Left ventricle myocardium superior (tissue), 1 donor: Measurements from ENCODE around the gene BCAS3. TPM values are rescaled to one million over a fixed set of nuclear protein-coding genes. Genes with fewer than 3 reads are reported as not detected.

Experiments
- ATAC-seq: fragments of 200-7000 bp; cut with Tn5 transposase; one replicate; pipeline ENCODE4 v1.9.1; 2020; ENCODE audit warnings: mild to moderate bottlenecking, moderate library complexity
- DNase-seq: peaks from one replicate; pipeline ENCODE4 v3.0.0-alpha.2; 2020
- intact Hi-C: fragments of 100-400 bp; cut with micrococcal nuclease; formaldehyde crosslinking; loops from one replicate; pipeline ENCODE4 v1.11.0; 2022
- total RNA-seq: library from RNA; stranded (reverse); fragmentation: NEBNext Ultra II Directional; extraction: Animal tissue kit (Norgen Biotek cat#: 25700); gene quantifications from one replicate; pipeline ENCODE4 v1.2.1, GENCODE V29; 2021
- donor health status: DM: no; HTN: yes; CAD: no; lungs with severe emphysema.

Gene BCAS3
- total RNA-seq, 1 donor from 2014 or later: 15.9 TPM

DNA sequence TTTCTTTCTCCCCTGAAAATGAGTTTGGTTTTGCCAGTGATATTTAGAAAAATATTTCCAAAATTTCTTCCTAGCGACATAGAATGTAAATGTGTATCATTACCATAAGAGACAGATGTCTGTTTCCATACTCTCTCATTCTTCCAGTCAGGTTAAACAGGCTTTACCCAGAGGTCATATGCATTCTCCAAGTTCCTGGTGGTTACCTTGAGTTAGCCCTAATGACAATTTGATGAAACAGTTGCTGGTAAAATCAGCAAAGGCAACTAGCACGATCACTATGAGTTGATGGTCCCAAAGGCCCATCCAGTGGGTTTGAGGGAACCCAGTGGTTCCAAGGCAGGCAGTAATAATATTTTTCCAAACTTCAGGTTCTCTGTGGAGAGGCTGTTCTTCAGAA, 618.4 kb downstream of the BCAS3 start:
- DNase-seq: no peak
- intact Hi-C loops: no loop called here
- ATAC-seq: no peak

DNA sequence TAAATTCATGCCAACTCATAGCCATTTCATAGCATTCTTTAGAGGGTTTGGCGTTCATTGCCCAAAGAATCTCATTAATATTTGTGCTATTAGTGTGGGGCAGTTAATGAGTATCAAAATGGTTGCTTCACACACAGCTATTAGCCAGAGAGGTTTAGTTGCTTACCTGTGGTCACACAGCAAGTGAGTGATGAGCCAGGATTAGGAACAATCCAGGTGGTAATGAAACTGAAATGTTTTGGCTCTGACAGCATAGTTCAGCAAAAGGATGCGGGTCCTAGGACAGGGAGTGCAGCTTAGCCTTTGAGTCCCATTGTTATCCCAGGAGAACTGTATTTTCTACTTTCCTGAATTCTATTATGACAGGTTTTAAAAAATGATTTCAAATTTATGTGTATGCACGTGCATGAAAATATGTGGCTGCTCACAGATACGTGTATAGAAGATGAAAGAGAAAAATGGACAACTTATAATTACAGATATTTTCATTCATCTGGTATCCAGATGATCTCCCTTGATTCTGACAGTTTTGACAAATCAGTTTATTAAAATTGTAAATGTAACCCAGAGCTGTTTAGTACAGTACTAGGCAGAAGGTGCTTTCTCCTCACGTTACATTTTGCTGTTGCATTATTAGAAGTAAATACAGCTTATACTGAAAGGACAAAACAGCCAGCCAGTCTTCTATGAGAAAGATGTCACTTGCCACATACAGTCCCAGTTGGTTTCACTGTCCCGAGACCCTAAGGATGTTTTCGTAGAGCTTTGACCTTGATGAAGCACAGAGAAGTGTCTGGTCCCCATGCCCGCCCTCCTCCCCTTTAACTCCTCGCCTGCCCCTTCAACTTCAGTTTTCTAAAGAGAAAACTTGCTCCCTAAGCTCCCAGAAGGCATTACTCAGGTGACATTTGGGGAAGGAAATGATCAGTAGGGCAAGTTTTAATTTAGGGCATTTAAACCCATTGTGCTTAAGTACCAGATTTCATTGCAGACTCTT, 622.2 kb downstream of the BCAS3 start:
- intact Hi-C loops: no loop called here
- ATAC-seq (no peak), DNase-seq (no peak)

DNA sequence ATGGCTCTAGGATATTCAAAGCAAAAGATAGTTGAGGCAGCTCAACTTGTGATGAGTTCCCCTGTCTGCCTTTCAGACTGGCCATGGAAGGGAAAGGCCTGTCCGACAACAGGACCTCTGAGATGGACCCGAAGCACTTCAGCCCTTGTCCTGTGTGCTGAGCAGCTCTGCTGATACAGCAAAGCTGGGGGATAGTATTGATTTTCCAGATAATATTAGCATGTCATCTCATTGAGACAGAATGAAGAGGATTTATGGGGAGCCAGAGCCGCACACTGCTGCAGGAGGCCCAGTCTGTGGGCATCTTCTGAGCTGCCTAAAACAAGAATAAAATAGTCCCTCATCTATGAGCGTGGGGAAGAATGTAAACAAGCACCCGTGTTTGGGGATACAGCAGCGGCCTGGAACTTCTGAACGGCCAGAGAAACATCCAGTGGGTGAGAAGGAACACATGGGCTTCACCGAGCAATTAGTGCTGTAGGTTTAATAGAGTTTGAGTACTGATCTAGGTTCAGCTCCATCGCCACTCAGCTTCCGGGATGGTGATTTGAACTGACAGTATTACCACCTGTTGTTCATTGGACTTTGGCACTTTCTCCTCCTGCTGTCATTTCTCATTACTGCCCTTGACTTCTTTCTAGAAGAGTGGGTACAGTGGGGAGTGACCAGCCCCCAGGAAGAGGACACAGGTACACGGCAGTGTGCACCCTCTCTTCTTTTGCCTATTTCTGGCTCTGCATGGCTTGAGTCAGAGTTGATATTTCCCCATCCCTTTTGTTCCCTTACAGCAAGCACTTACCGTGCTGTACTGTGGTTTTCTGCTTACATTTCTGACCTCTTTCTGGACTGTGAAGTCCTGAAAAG, 625.5 kb downstream of the BCAS3 start:
- intact Hi-C loops: no loop called here
- ATAC-seq (no peak), DNase-seq (no peak)

- DNase-seq (no peak), ATAC-seq (no peak)
- intact Hi-C loops: no loop called here
Observed at GRCh38 chr17:61303817-61304096, 626.1 kb downstream of the BCAS3 start.

DNA sequence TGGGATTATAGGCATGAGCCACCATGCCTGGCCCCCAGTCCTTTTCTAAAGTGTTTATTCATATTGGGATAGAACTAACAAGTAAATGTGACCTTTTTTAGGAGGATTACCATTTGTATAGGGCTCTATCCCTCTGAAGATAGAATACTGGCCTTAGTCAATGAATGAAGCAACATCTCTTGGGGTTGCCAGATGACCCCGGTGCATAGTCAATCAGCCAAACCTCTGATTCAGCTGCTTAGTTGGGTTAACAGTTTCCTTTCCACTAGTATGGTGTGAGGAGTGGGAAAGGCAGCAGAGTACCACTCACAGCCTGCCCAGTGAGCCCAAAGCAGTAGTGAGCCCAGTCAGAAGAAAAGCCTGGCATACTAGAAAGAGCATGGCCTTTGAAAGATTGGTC, 627.4 kb downstream of the BCAS3 start:
- intact Hi-C loops: no loop called here
- ATAC-seq: no peak

GRCh38 chr17:61306003-61306402, 628.4 kb downstream of the BCAS3 start:
- no peak for DNase-seq
- intact Hi-C loops: no loop called here
- no peak for ATAC-seq

More for the DNA sequence above, 627.4 kb downstream of the BCAS3 start:
- no peak for DNase-seq

DNA sequence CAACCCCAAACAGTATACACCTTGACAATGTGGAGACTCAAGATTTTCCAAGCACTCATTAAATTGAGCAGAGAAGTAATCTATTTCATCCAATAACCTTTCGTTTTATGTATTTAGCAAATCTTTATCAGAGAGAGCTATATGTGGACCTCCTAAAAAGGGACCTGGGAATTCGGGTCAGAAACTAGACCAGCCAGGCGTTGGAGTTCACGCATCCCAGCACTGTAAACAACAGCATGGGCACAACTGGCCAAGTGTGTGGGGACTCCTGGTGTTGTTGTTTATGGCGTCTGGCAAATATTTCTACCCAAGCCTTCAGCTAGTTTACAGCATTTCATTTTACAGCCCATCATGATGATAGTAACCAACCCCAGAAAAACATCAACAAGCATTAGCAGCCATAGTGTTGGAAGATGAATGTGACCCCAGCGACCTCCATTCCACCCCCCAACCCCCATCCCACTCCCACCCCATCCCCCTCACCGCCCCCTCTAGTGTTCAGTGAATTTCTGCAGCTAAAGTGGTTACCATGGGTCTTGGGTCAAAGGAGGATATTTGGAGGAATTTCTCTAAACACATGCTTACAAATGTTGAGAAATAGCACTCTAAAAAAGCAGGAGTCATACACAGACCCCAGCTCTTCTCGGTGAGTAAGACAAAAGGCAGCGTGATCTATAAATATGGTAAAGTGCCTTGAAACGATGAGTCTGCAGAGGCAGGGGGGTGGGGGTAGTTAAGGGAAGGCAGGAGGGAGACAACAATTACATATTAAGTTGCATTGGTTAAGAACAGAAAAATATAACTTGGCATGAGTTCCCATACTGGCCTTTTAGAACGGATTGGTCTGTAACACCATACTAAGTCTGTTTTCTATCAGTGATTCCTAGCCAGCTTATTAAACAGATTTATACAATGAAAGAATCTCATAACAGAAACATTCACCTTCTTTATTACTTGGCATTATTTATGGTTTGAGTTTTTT, 630.5 kb downstream of the BCAS3 start:
- no peak for ATAC-seq
- intact Hi-C loops: no loop called here
- DNase-seq: no peak

- DNase-seq: no peak
- ATAC-seq: no peak
- intact Hi-C loops: no loop called here
Observed at GRCh38 chr17:61309362-61310256, 632.0 kb downstream of the BCAS3 start.

DNA sequence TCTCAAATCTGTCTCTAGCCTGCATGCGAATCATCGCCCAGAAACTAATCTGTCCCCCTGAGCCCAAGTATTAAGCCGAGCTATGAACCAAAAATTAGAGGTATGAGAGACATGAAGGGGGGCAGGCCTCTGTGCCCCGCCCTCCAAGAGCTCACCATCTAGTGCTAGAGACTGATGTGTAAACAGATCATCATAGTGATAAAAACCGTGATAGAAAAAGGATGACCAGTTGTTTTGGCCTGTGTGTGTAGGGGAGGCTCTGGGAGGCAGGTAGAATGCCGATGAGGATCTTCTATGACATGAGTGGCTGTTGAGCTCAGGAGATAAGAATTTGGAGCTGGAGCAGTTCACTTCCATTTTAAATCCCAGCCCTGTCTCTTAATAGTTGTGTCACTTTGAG, 632.9 kb downstream of the BCAS3 start:
- DNase-seq (no peak), ATAC-seq (no peak)
- intact Hi-C loops: no loop called here

DNA sequence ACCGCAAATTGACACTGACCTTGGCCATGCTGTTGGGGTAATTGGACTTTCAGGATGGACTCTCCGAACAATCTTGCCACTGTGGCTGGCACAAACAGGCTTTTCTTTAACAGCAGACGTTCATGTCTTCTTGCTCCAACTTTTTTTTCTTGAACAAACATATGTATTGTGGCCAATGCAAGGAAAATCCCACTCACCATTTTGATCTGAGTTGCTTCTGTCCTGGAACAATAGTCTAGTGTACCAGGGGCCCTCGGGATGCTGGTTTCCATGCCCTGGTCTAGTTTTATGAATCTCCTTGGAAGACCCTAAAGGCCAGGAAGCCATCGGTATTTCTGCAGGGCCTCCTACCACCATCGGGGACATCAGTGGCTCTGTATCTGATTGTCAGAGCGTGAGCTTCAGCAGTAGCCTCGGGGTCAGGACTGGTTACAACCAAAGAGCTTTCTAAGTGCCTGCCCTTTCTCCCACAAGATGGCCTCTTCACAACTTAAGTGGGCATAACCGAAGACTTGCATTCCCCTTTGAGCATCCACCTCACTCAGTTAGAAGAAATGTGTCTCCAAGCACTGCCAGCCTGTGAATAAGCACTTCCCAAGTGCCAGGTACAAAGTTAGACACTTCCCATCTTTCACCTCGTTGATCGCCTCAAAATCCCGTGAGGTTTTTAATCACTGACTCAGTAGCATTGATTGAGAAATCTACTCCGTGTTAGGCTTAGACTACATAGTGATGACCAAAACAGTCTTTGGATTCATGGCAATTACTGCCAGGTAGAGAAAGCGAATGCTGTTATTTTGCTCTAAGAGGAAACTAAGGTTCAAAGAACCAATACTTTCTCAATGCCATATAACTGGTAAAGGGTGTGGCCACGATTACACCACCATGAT, 635.0 kb downstream of the BCAS3 start:
- intact Hi-C loops: no loop called here
- no peak for ATAC-seq

DNA sequence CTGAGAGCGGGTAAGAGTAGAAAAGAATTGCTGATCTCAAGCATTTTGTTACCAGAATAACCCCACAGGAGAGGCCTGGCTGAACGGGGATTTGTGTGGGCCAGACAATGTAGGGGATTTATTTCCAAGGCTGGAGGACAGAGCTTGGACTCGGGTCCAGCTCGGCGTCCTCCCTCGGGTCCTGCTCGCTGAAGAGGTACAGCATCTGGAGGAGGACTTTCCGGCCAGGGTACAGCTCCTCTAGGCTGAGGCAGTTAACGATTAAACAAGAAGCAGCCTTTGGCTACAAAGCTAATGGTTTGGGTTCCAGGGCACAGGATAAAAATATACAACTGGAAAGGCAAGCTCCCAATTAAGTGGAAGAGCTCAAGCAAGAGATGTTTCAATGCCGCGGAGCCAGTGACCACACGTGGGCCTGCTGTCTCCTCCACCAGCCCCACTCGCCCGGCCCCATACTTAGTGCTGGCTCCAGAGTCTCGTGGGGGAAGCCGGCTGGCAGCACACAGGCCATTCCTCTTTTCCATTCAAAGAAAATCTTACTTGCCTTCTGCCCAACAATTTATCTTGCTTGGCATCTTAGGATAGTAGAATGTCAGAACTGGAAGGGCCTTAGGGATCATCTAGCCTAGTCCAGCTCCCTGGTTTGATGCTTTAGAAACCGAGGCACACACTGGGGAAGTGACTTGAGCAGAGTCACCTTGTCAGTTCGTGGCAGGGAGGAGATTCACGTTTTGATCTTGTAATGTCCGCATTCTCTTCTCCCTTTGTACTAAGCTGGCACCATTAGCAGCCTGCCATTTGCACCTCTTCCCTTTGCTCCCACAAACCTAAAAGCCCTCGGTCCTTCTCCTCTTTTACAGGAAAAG, 636.0 kb downstream of the BCAS3 start:
- DNase-seq: peak; percentile 70
- intact Hi-C loops: no loop called here
- peak; percentile 83 for ATAC-seq

More for the DNA sequence above, 635.0 kb downstream of the BCAS3 start:
- no peak for DNase-seq

- ATAC-seq (peak; percentile 95), DNase-seq (peak; percentile 63)
- intact Hi-C loops: no loop called here
Observed at GRCh38 chr17:61314368-61315078, 636.9 kb downstream of the BCAS3 start.

- ATAC-seq: no peak
- intact Hi-C loops: no loop called here
- no peak for DNase-seq
Observed at GRCh38 chr17:61316633-61317032, 639.0 kb downstream of the BCAS3 start.

DNA sequence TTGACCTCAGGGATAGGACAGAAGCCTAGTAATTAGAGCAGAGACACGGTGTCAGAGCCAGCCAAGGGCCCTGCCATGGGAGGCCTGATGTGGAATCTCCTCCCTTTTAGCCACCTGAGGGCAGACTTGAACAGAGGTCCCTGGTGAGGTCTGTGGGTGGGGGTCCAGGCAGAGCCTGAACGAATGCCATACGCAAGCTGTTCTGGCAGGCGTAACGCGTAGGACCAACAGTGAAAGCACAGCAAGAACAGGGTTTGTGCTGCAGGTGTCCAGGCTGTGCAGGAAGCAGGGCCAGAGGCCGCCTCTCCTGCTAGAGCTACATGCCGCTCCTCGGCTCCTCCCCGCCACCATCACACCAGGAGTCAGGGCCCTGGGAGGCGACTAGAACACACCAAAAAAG, 640.1 kb downstream of the BCAS3 start:
- DNase-seq: no peak

GRCh38 chr17:61318684-61319098, 641.0 kb downstream of the BCAS3 start:
- intact Hi-C loops: no loop called here
- DNase-seq (no peak), ATAC-seq (no peak)

More for the DNA sequence above, 640.1 kb downstream of the BCAS3 start:
- intact Hi-C loops: no loop called here
- ATAC-seq: no peak

DNA sequence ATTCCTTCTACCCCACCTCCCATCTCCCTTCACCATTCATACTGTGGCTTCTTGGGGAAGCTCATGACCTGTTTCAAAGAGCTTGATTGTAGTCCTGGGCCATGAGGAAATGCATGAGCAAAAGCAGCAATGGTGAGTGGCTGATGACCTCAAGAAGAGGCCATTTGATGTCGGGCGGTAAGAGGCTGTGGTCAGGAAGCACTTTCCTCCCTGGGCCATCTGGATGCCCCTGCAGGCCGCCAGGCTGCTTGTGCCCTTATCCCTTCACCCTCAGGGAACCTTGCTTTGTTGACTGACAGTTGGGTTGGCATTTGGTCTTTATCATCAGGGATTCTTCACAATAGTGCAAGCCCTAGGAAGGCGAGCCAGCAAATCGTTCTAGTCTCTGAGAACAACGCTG, 643.7 kb downstream of the BCAS3 start:
- ATAC-seq: no peak
- no peak for DNase-seq
- intact Hi-C loops: no loop called here
